Erythroblast (primary cell): ENCODE data around the gene IL20RB.

Experiments
- GATA1 ChIP-seq: IDR thresholded peaks from 2 replicates; pipeline ENCODE4 v1.6.1; 2011; ENCODE audit warnings: low read depth, mild to moderate bottlenecking, control low read depth, low read length, moderate library complexity
- POLR2A ChIP-seq: IDR thresholded peaks from 2 replicates; pipeline ENCODE4 v1.6.1; 2011; ENCODE audit warnings: mild to moderate bottlenecking, low read length

GRCh38 chr3:136937175-136937574 lies 20.6 kb upstream of the IL20RB start:
- TF ChIP-seq POLR2A (no peak), GATA1 (no peak)
